Measurements from ENCODE around the gene GAREM1.

- no peak for TF ChIP-seq CTCF (IDR thresholded peaks at IDR 0.05)
- TF ChIP-seq EZH2 (IDR thresholded peaks at IDR 0.05), result no peak
- no peak for TF ChIP-seq EZH2phosphoT487 (IDR thresholded peaks at IDR 0.05)
These were observed 251.2 kb downstream of the GAREM1 start for GRCh38 chr18:32219431-32220018.

All from neural progenitor cell (in vitro differentiated cells).